C4-2B (cell line): ENCODE results near the gene KLHL14.

Source experiments
- CTCF ChIP-seq: fragments of 450-650 bp; conservative IDR thresholded peaks from 2 replicates; pipeline ENCODE4 v1.5.1; 2017; ENCODE audit warnings: mild to moderate bottlenecking
- ZFX ChIP-seq: fragments of 450-650 bp; IDR thresholded peaks from 2 replicates; pipeline ENCODE4 v1.6.1; 2017

DNA sequence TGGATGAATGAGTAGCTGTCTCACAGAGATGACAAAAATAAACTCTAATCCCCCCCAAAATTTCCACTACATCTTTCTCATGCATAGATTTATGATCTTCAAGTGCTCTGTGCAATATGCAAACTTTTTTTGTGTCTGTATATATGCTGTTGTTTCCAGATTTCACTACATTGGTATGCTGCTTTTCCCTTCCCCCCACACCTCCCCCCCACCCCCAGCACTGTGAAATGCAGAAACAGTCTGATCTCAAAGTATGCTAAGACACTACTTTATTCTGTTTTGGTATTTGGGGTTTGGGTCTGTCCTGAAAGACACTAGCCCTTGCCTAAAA, 524 bp upstream of the KLHL14 start:
- no peak for TF ChIP-seq CTCF
- TF ChIP-seq ZFX = no peak
